Tibial artery (tissue), 4 donors: ENCODE measurements around the gene PSTPIP1.
"Not testable (repeated sequence)": the region's sequence is repeated elsewhere in the genome, so short reads cannot be mapped to it uniquely, and the experiment has no call there.

Experiments used
- DNase-seq, 2 donors: peaks; one replicate each; pipeline ENCODE4 v3.0.0-alpha.2; 2019
- H3K27ac ChIP-seq, 2 donors: fragments of 200-600 bp; sonication (generic) in 1 of 2; 1 replicate in 1 of 2; 2 replicates in 1 of 2; pipeline ENCODE4 v1.5.1; 2018 to 2019; ENCODE audit warnings: mild to moderate bottlenecking in 1 of 2
- H3K27me3 ChIP-seq, 2 donors: fragments of 200-600 bp; sonication (generic) in 1 of 2; one replicate each; pipeline versions ENCODE4 v1.5.1 to v1.6.0; 2016 to 2019
- H3K36me3 ChIP-seq, 3 donors: fragments of 200-600 bp; sonication (generic) in 2 of 3; one replicate each; pipeline ENCODE4 v1.5.1; 2016 to 2019; ENCODE audit warnings: mild to moderate bottlenecking in 2 of 3
- H3K4me1 ChIP-seq, 4 donors: fragments of 200-600 bp; sonication (generic) in 2 of 4; 1 replicate in 3 of 4; 2 replicates in 1 of 4; pipeline ENCODE4 v1.5.1; 2016 to 2019
- H3K4me3 ChIP-seq, 2 donors: fragments of 200-600 bp; sonication (generic) in 1 of 2; 1 replicate in 1 of 2; 2 replicates in 1 of 2; pipeline ENCODE4 v1.5.1; 2018 to 2019; ENCODE audit warnings: mild to moderate bottlenecking in 2 of 2
- H3K9me3 ChIP-seq, 3 donors: fragments of 200-600 bp; sonication (generic) in 1 of 3; one replicate each; pipeline ENCODE4 v1.5.1; 2016 to 2019
- CTCF ChIP-seq, 2 experiments: fragments of 200-600 bp in 1 of 2; fragments of 450-650 bp in 1 of 2; IDR thresholded peaks; one replicate each; pipeline ENCODE4 v1.5.1; 2017 to 2019; ENCODE audit warnings: antibody characterized with exemption in 2 of 2, mild to moderate bottlenecking in 1 of 2, moderate library complexity in 1 of 2
- intact Hi-C: fragments of 100-400 bp; cut with DNase I; formaldehyde crosslinking; loops from one replicate; pipeline ENCODE4 v1.15.0; 2023; ENCODE audit warnings: low total_unique reads

PSTPIP1 gene

GRCh38 chr15:76954744-76955143, 40.2 kb upstream of the PSTPIP1 start:
- Histone ChIP-seq H3K27ac (no peak overlapping the region), H3K36me3 (peaks cover 0 to 14% (median under 1%) of the 10 kb centered on the region in 3 donors), H3K9me3 (no peaks in the 10 kb centered on the region), H3K27me3 (no peaks in the 10 kb centered on the region), H3K4me3 (no peak overlapping the region), H3K4me1 (no peaks in the 10 kb centered on the region)
- DNase-seq, result no peak
- intact Hi-C loops, result no loop called here
- TF ChIP-seq CTCF (IDR thresholded peaks at IDR 0.05), result no peak

GRCh38 chr15:76961268-76962011, 33.5 kb upstream of the PSTPIP1 start:
- no peaks in the 10 kb centered on the region for H3K36me3 ChIP-seq
- no peak overlapping the region for H3K4me3 ChIP-seq
- intact Hi-C loops, result no loop called here
- DNase-seq, result no peak
- H3K27me3 ChIP-seq, result no peaks in the 10 kb centered on the region
- no peaks in the 10 kb centered on the region for H3K9me3 ChIP-seq
- H3K4me1 ChIP-seq, result peaks cover 0 to 36% (median 7%) of the 10 kb centered on the region in 4 donors
- peak overlapping the region; percentile 30 to 38 for H3K27ac ChIP-seq
- no peak for TF ChIP-seq CTCF (IDR thresholded peaks at IDR 0.05)

- no peak for TF ChIP-seq CTCF (IDR thresholded peaks at IDR 0.05)
- H3K27ac ChIP-seq, result no peak overlapping the region
- intact Hi-C loops, result no loop called here
- H3K4me3 ChIP-seq, result no peak overlapping the region
- H3K9me3 ChIP-seq, result no peaks in the 10 kb centered on the region
- DNase-seq, result no peak
- no peaks in the 10 kb centered on the region for H3K27me3 ChIP-seq
- no peaks in the 10 kb centered on the region for H3K36me3 ChIP-seq
- peaks cover 0 to 41% (median 11%) of the 10 kb centered on the region in 4 donors for H3K4me1 ChIP-seq
Measured at GRCh38 chr15:76962337-76963013, 32.5 kb upstream of the PSTPIP1 start.

- Histone ChIP-seq H3K36me3 (no peaks in the 10 kb centered on the region), H3K4me3 (no peak overlapping the region), H3K27me3 (no peaks in the 10 kb centered on the region), H3K27ac (peak overlapping the region; percentile 1 to 26), H3K9me3 (no peaks in the 10 kb centered on the region), H3K4me1 (peaks cover 0 to 50% (median 12%) of the 10 kb centered on the region in 4 donors)
- intact Hi-C loops, result no loop called here
- no peak for TF ChIP-seq CTCF (IDR thresholded peaks at IDR 0.05)
- no peak for DNase-seq
Measured at GRCh38 chr15:76963596-76963995, 31.3 kb upstream of the PSTPIP1 start.

GRCh38 chr15:76964157-76964556, 30.8 kb upstream of the PSTPIP1 start:
- no peaks in the 10 kb centered on the region for H3K9me3 ChIP-seq
- H3K27me3 ChIP-seq, result no peaks in the 10 kb centered on the region
- peaks cover 0 to 50% (median 12%) of the 10 kb centered on the region in 4 donors for H3K4me1 ChIP-seq
- no peaks in the 10 kb centered on the region for H3K36me3 ChIP-seq
- TF ChIP-seq CTCF (IDR thresholded peaks at IDR 0.05), result no peak
- no peak for DNase-seq
- no peak overlapping the region for H3K4me3 ChIP-seq
- intact Hi-C loops, result no loop called here
- peak overlapping the region; percentile 1 to 26 for H3K27ac ChIP-seq

GRCh38 chr15:76966051-76966450, 28.9 kb upstream of the PSTPIP1 start:
- H3K4me1 ChIP-seq, result peaks cover 0 to 47% (median 12%) of the 10 kb centered on the region in 4 donors
- intact Hi-C loops, H3K27me3 ChIP-seq, H3K27ac ChIP-seq, H3K9me3 ChIP-seq, H3K4me3 ChIP-seq, H3K36me3 ChIP-seq: not testable (repeated sequence)
- DNase-seq, result peak in 1 of 2 donors; percentile 37
